WTC11 (cell line): ENCODE data around the gene NLRP6. TPM values are rescaled to one million over a fixed set of nuclear protein-coding genes. Genes with fewer than 3 reads are reported as not detected.

Experiments used
- ATAC-seq: fragments of 200-7000 bp; cut with Tn5 transposase; 2 replicates; pipeline ENCODE4 v1.10.0; 2021; ENCODE audit warnings: mild to moderate bottlenecking, moderate library complexity
- CTCF ChIA-PET: fragments of 300-600 bp; sonication (Branson Sonifier 250); formaldehyde crosslinking; loops from one replicate; lab custom pipeline; 2021; ENCODE audit warnings: antibody characterized with exemption; lab: Charles Lee
- POLR2A ChIA-PET: fragments of 350-600 bp; sonication (Branson Sonifier 250); formaldehyde crosslinking; loops from one replicate; lab custom pipeline; 2021; ENCODE audit warnings: antibody characterized with exemption; lab: Charles Lee
- DNase-seq: peaks from one replicate; pipeline ENCODE4 v3.0.0; 2021; ENCODE audit warnings: low spot score
- H3K27ac Mint-ChIP-seq: 2 replicates; pipeline ENCODE4 v1.8.0; 2021; ENCODE audit warnings: mixed read lengths
- H3K27me3 Mint-ChIP-seq: 2 replicates; pipeline ENCODE4 v1.8.0; 2021; ENCODE audit warnings: low read depth, mild to moderate bottlenecking, moderate library complexity, mixed read lengths
- H3K36me3 Mint-ChIP-seq: 2 replicates; pipeline ENCODE4 v1.8.0; 2021; ENCODE audit warnings: mixed read lengths
- H3K4me1 Mint-ChIP-seq: 2 replicates; pipeline ENCODE4 v1.8.0; 2022; ENCODE audit warnings: mixed read lengths
- H3K4me3 Mint-ChIP-seq: 2 replicates; pipeline ENCODE4 v1.8.0; 2021; ENCODE audit warnings: mild to moderate bottlenecking, moderate library complexity, mixed read lengths
- H3K9me3 Mint-ChIP-seq: 2 replicates; pipeline ENCODE4 v1.8.0; 2021; ENCODE audit warnings: mixed read lengths
- JUN ChIP-seq: sonication (generic); formaldehyde crosslinking; IDR thresholded peaks from 2 replicates; pipeline ENCODE4 v1.8.0; 2023; ENCODE audit warnings: mild to moderate bottlenecking, missing genetic modification reagents
- ZBTB21 ChIP-seq: sonication (generic); formaldehyde crosslinking; IDR thresholded peaks from 2 replicates; pipeline ENCODE4 v1.8.1; 2023; ENCODE audit warnings: mild to moderate bottlenecking, missing genetic modification reagents, borderline replicate concordance
- ZNF423 ChIP-seq: fragments of 250-450 bp; sonication (Bioruptor Pico); IDR thresholded peaks from 2 replicates; pipeline ENCODE4 v2.1.2; 2022; ENCODE audit warnings: mild to moderate bottlenecking, moderate library complexity
- total RNA-seq: library from RNA; stranded (reverse); gene quantifications from 3 replicates; pipeline ENCODE4 v1.2.3, GENCODE V29; 2021
- TF ChIP-seq, protein P1 (sequence below): fragments of 250-450 bp; sonication (Bioruptor Pico); IDR thresholded peaks from 2 replicates; pipeline ENCODE4 v1.8.0; 2021; ENCODE audit warnings: mild to moderate bottlenecking
- TF ChIP-seq, protein P2 (sequence below): sonication (generic); formaldehyde crosslinking; IDR thresholded peaks from 2 replicates; pipeline ENCODE4 v1.8.1; 2023; ENCODE audit warnings: mild to moderate bottlenecking, moderate library complexity, missing genetic modification reagents
- TF ChIP-seq, protein P3 (sequence below): sonication (generic); formaldehyde crosslinking; IDR thresholded peaks from 2 replicates; pipeline ENCODE4 v1.8.0; 2022; ENCODE audit warnings: mild to moderate bottlenecking, missing genetic modification reagents
- TF ChIP-seq, protein P4 (sequence below): fragments of 250-450 bp; sonication (Bioruptor Pico); IDR thresholded peaks from 2 replicates; pipeline ENCODE4 v1.9.0; 2021; ENCODE audit warnings: mild to moderate bottlenecking, borderline replicate concordance
- TF ChIP-seq, protein P5 (sequence below): sonication (generic); formaldehyde crosslinking; IDR thresholded peaks from 2 replicates; pipeline ENCODE4 v1.8.0; 2023; ENCODE audit warnings: mild to moderate bottlenecking, missing genetic modification reagents

NLRP6 gene
- total RNA-seq, 1 experiment from 2014 or later: 0.09 TPM

DNA sequence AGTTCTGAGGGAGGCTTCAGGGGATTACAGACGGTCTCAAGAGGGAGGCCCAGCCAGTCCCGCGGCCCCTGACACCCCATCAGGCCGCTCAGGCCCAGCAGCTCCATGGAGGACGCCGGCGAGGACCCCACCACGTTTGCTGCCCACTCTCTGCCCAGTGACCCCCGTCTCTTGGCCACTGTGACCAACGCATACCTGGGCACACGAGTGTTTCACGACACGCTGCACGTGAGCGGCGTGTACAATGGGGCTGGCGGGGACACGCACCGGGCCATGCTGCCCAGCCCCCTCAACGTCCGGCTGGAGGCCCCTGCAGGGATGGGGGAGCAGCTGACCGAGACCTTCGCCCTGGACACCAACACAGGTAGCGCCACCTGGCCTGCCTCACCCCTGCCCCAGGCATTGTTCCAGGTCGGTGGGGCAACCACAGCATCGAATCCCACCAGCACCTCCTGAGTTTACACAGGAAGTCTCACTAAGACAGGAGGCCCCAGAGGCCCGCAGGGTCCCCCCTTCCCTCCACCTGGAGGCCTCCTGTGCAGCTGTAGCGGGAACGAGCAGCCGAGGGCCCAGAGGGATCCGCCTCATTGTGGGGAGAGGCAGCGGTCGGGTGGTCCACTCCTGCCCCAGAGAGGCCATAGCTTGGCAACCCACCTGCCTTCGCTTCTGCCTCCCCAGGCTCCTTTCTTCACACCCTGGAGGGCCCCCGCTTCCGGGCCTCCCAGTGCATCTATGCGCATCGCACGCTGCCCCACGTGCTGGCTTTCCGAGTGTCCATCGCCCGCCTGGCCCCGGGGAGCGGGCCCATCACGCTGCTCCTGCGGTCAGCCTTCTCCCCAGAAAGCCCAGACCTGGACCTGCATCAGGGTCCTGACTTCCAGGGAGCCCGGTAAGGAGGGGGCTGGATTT lies 11.8 kb downstream of the NLRP6 start:
- ATAC-seq: no peak
- H3K27ac Mint-ChIP-seq: no peak overlapping the region; the same call in 1 of the 2 replicates
- POLR2A ChIA-PET: interaction anchor here (1.0 to 2.6 kb wide), 2 partner anchors 10 to 39 kb away, joined by 5 to 9 read pairs; no protein-coding TSS in a partner anchor
- CTCF ChIA-PET: interaction anchor here (0.9 to 4.8 kb wide), 6 partner anchors 8 to 74 kb away, joined by 3 to 34 read pairs (median 4); no protein-coding TSS in a partner anchor
- TF ChIP-seq ZBTB21: 0 out of 2 replicates have a peak, but pooled peaks have one; percentile 22
- TF ChIP-seq, protein P1, sequence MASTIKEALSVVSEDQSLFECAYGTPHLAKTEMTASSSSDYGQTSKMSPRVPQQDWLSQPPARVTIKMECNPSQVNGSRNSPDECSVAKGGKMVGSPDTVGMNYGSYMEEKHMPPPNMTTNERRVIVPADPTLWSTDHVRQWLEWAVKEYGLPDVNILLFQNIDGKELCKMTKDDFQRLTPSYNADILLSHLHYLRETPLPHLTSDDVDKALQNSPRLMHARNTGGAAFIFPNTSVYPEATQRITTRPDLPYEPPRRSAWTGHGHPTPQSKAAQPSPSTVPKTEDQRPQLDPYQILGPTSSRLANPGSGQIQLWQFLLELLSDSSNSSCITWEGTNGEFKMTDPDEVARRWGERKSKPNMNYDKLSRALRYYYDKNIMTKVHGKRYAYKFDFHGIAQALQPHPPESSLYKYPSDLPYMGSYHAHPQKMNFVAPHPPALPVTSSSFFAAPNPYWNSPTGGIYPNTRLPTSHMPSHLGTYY (CRISPR knock-in tag): no peak
- TF ChIP-seq ZNF423 (CRISPR knock-in tag): no peak
- TF ChIP-seq JUN (CRISPR knock-in tag): no peak
- TF ChIP-seq, protein P2, sequence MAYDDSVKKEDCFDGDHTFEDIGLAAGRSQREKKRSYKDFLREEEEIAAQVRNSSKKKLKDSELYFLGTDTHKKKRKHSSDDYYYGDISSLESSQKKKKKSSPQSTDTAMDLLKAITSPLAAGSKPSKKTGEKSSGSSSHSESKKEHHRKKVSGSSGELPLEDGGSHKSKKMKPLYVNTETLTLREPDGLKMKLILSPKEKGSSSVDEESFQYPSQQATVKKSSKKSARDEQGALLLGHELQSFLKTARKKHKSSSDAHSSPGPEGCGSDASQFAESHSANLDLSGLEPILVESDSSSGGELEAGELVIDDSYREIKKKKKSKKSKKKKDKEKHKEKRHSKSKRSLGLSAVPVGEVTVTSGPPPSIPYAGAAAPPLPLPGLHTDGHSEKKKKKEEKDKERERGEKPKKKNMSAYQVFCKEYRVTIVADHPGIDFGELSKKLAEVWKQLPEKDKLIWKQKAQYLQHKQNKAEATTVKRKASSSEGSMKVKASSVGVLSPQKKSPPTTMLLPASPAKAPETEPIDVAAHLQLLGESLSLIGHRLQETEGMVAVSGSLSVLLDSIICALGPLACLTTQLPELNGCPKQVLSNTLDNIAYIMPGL (CRISPR knock-in tag): 0 out of 2 replicates have a peak, but pooled peaks have one; percentile 67
- TF ChIP-seq, all 79 proteins: peak for 2
- DNase-seq: peak; percentile 13
- Mint-ChIP-seq H3K36me3 (peaks cover 17% of the 10 kb centered on the region; the same call in 1 of the 2 replicates), H3K4me1 (peaks cover 39% of the 10 kb centered on the region), H3K9me3 (no peaks in the 10 kb centered on the region), H3K4me3 (peak overlapping the region; percentile 65), H3K27me3 (peaks cover 18% of the 10 kb centered on the region)

DNA sequence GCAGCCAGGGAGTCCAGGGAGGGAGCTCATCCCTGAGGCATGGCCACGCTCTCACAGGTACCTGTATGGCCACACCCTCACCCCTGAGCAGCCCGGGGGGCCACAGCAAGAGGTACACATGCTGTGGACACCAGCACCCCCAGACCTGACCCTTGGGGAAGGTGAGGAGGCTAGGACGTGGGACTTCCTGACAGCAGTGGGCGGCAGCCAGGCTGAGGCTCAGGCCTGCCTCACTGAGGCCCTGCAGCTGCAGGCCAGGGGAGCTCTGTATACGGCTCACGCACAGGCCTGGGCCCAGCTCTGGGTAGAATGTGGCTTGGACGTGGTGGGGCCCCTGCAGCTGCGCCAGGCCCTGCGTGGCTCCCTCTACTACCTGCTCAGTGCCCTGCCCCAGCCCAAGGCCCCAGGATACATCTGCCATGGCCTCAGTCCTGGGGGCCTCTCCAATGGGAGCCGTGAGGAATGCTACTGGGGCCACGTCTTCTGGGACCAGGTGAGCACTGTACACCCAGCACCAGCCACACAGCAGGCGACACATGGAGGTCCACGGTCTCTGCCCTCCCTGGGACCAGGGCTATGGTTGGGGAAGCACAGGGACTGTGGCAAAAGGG lies 12.5 kb downstream of the NLRP6 start:
- Mint-ChIP-seq H3K4me1 (peaks cover 33% of the 10 kb centered on the region), H3K9me3 (no peaks in the 10 kb centered on the region), H3K27me3 (peaks cover 18% of the 10 kb centered on the region), H3K36me3 (peaks cover 17% of the 10 kb centered on the region; the same call in 1 of the 2 replicates), H3K27ac (peak overlapping the region; percentile 88), H3K4me3 (peak overlapping the region; percentile 40)
- ATAC-seq: no peak
- ChIA-PET CTCF (interaction anchor here (1.2 to 4.8 kb wide), 4 partner anchors 9 to 40 kb away, joined by 3 to 34 read pairs (median 14); no protein-coding TSS in a partner anchor), POLR2A (interaction anchor here (1.3 to 2.6 kb wide), 2 partner anchors 14 to 40 kb away, joined by 5 to 9 read pairs; no protein-coding TSS in a partner anchor)
- peak; percentile 9 for DNase-seq
- TF ChIP-seq, protein P3, sequence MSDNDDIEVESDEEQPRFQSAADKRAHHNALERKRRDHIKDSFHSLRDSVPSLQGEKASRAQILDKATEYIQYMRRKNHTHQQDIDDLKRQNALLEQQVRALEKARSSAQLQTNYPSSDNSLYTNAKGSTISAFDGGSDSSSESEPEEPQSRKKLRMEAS (CRISPR knock-in tag): no peak
- TF ChIP-seq, protein P4, sequence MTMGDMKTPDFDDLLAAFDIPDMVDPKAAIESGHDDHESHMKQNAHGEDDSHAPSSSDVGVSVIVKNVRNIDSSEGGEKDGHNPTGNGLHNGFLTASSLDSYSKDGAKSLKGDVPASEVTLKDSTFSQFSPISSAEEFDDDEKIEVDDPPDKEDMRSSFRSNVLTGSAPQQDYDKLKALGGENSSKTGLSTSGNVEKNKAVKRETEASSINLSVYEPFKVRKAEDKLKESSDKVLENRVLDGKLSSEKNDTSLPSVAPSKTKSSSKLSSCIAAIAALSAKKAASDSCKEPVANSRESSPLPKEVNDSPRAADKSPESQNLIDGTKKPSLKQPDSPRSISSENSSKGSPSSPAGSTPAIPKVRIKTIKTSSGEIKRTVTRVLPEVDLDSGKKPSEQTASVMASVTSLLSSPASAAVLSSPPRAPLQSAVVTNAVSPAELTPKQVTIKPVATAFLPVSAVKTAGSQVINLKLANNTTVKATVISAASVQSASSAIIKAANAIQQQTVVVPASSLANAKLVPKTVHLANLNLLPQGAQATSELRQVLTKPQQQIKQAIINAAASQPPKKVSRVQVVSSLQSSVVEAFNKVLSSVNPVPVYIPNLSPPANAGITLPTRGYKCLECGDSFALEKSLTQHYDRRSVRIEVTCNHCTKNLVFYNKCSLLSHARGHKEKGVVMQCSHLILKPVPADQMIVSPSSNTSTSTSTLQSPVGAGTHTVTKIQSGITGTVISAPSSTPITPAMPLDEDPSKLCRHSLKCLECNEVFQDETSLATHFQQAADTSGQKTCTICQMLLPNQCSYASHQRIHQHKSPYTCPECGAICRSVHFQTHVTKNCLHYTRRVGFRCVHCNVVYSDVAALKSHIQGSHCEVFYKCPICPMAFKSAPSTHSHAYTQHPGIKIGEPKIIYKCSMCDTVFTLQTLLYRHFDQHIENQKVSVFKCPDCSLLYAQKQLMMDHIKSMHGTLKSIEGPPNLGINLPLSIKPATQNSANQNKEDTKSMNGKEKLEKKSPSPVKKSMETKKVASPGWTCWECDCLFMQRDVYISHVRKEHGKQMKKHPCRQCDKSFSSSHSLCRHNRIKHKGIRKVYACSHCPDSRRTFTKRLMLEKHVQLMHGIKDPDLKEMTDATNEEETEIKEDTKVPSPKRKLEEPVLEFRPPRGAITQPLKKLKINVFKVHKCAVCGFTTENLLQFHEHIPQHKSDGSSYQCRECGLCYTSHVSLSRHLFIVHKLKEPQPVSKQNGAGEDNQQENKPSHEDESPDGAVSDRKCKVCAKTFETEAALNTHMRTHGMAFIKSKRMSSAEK: no peak
- TF ChIP-seq, protein P5, sequence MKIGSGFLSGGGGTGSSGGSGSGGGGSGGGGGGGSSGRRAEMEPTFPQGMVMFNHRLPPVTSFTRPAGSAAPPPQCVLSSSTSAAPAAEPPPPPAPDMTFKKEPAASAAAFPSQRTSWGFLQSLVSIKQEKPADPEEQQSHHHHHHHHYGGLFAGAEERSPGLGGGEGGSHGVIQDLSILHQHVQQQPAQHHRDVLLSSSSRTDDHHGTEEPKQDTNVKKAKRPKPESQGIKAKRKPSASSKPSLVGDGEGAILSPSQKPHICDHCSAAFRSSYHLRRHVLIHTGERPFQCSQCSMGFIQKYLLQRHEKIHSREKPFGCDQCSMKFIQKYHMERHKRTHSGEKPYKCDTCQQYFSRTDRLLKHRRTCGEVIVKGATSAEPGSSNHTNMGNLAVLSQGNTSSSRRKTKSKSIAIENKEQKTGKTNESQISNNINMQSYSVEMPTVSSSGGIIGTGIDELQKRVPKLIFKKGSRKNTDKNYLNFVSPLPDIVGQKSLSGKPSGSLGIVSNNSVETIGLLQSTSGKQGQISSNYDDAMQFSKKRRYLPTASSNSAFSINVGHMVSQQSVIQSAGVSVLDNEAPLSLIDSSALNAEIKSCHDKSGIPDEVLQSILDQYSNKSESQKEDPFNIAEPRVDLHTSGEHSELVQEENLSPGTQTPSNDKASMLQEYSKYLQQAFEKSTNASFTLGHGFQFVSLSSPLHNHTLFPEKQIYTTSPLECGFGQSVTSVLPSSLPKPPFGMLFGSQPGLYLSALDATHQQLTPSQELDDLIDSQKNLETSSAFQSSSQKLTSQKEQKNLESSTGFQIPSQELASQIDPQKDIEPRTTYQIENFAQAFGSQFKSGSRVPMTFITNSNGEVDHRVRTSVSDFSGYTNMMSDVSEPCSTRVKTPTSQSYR (CRISPR knock-in tag): no peak
